GM12891 (cell line): ENCODE measurements around the gene MAN2C1.

ENCODE experiments used
- PAX5 ChIP-seq: IDR thresholded peaks from 2 replicates; pipeline ENCODE4 v1.6.1; 2011; ENCODE audit warnings: low read length, moderate library complexity, mild to moderate bottlenecking; ENCODE audit not compliant: insufficient read depth, severe bottlenecking
- POLR2A ChIP-seq: IDR thresholded peaks from 2 replicates; pipeline ENCODE4 v1.6.1; 2011; ENCODE audit warnings: low read depth, low read length, control low read depth
- POLR2AphosphoS5 ChIP-seq: IDR thresholded peaks from 2 replicates; pipeline ENCODE4 v1.6.1; 2011; ENCODE audit warnings: low read depth, low read length, control low read depth
- POU2F2 ChIP-seq: IDR thresholded peaks from 2 replicates; pipeline ENCODE4 v1.6.1; 2011; ENCODE audit warnings: low read depth, mild to moderate bottlenecking, control low read depth, low read length, moderate library complexity
- SPI1 ChIP-seq: IDR thresholded peaks from 2 replicates; pipeline ENCODE4 v1.6.1; 2011; ENCODE audit warnings: low read depth, low read length, control low read depth
- TAF1 ChIP-seq: IDR thresholded peaks from 2 replicates; pipeline ENCODE4 v1.6.1; 2011; ENCODE audit warnings: low read depth, low read length, control low read depth

DNA sequence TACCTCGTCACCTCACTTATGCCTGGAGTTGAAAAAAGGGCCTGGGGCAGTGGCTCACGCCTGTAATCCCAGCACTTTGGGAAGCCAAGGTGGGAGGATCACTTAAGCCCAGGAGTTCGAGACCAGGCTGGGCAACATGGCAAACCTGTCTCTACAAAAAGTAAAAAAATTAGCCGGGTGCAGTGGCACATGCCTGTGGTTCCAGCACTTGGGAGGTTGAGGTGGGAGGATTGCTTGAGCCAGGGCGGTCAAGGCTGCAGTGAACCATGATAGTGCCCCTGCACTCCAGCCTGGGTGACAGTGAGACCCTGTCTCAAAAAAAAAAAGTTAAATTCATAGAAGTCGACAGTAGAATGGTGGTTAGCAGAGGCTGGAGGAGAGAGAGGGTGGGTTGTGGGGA is 26.2 kb downstream of the MAN2C1 start:
- TF ChIP-seq SPI1 = no peak
- no peak for TF ChIP-seq POLR2AphosphoS5
- no peak for TF ChIP-seq TAF1
- TF ChIP-seq POLR2A = no peak
- TF ChIP-seq POU2F2 = no peak
- no peak for TF ChIP-seq PAX5
